CD4-positive, alpha-beta T cell (primary cell): ENCODE data around the gene OFD1. TPM values are rescaled to one million over a fixed set of nuclear protein-coding genes. Genes with fewer than 3 reads are reported as not detected.

Experiments used
- ATAC-seq: fragments of 200-7000 bp; cut with Tn5 transposase; one replicate; pipeline ENCODE4 v1.10.0; 2022; ENCODE audit warnings: mild to moderate bottlenecking; ENCODE audit not compliant: poor library complexity
- CTCF ChIA-PET: fragments of 350-600 bp; sonication (Branson Sonifier 250); formaldehyde crosslinking; loops from one replicate; lab custom pipeline; 2021; ENCODE audit warnings: antibody characterized with exemption, inconsistent platforms; lab: Charles Lee
- POLR2A ChIA-PET: fragments of 350-600 bp; sonication (Branson Sonifier 250); formaldehyde crosslinking; loops from one replicate; lab custom pipeline; 2021; ENCODE audit warnings: antibody characterized with exemption, inconsistent platforms; lab: Charles Lee
- DNase-seq, 14 experiments: peaks; one replicate each; pipeline ENCODE4 v3.0.0-alpha.2; 2013 to 2020; ENCODE audit warnings: mixed read lengths in 2 of 14
- H3K27ac ChIP-seq, 2 donors: one replicate each; pipeline versions ENCODE4 v1.5.1 to v1.7.0; 2013; ENCODE audit warnings: low read length in 2 of 2, low read depth in 1 of 2, mild to moderate bottlenecking in 1 of 2
- H3K27me3 ChIP-seq, 2 experiments: 1 replicate in 1 of 2; 2 replicates in 1 of 2; pipeline versions ENCODE4 v1.6.1 to v1.7.0; 2013; ENCODE audit warnings: low read length in 2 of 2, control low read depth in 1 of 2, mild to moderate bottlenecking in 1 of 2, moderate library complexity in 1 of 2; ENCODE audit not compliant: insufficient read depth in 2 of 2, control insufficient read depth in 1 of 2
- H3K36me3 ChIP-seq: one replicate; pipeline ENCODE4 v1.6.1; 2013; ENCODE audit warnings: low read length, control low read depth; ENCODE audit not compliant: insufficient read depth
- H3K4me1 ChIP-seq: one replicate; pipeline ENCODE4 v1.6.1; 2013; ENCODE audit warnings: low read length, control low read depth; ENCODE audit not compliant: insufficient read depth
- H3K4me3 ChIP-seq: one replicate; pipeline ENCODE4 v1.5.1; 2013; ENCODE audit warnings: mild to moderate bottlenecking, low read length, moderate library complexity
- H3K9me3 ChIP-seq, 2 experiments: 1 replicate in 1 of 2; 2 replicates in 1 of 2; pipeline versions ENCODE4 v1.6.1 to v1.7.0; 2013; ENCODE audit warnings: low read length in 2 of 2, mild to moderate bottlenecking in 2 of 2, control low read depth in 1 of 2, moderate library complexity in 1 of 2; ENCODE audit not compliant: control insufficient read depth in 1 of 2, insufficient read depth in 1 of 2
- H3K27ac Mint-ChIP-seq: one replicate; pipeline ENCODE4 v1.8.0; 2020; ENCODE audit warnings: mixed read lengths
- H3K27me3 Mint-ChIP-seq: one replicate; pipeline ENCODE4 v1.8.0; 2021; ENCODE audit warnings: mixed read lengths
- H3K36me3 Mint-ChIP-seq: one replicate; pipeline ENCODE4 v1.8.0; 2021; ENCODE audit warnings: low read depth, mixed read lengths
- H3K4me1 Mint-ChIP-seq: one replicate; pipeline ENCODE4 v1.8.0; 2021; ENCODE audit warnings: low read depth, mixed read lengths
- H3K4me3 Mint-ChIP-seq: one replicate; pipeline ENCODE4 v1.8.0; 2020; ENCODE audit warnings: mild to moderate bottlenecking, mixed read lengths
- H3K9me3 Mint-ChIP-seq: one replicate; pipeline ENCODE4 v1.8.0; 2020; ENCODE audit warnings: mixed read lengths
- intact Hi-C, 2 experiments: fragments of 100-400 bp; cut with DNase I in 1 of 2; cut with micrococcal nuclease in 1 of 2; formaldehyde crosslinking; loops; one replicate each; pipeline versions ENCODE4 v1.15.1 to v1.9.0; 2023 to 2025; cut with DNase I, micrococcal nuclease
- total RNA-seq, 174 experiments: library from RNA in 2 of 174; stranded (reverse) in 2 of 174; gene quantifications; one replicate each; pipeline ENCODE4 v1.2.3 and lab custom pipeline; 2021 to 2026
- TF ChIP-seq, protein P1 (sequence below): fragments of 200-600 bp; IDR thresholded peaks from one replicate; pipeline ENCODE4 v1.8.0; 2022; ENCODE audit warnings: antibody characterized with exemption, mild to moderate bottlenecking

The OFD1 gene
- total RNA-seq, 2 experiments from 2014 or later = 59.1 to 60.0 TPM

GRCh38 chrX:13716905-13717304 lies 17.6 kb upstream of the OFD1 start:
- Histone ChIP-seq H3K4me1 (peaks cover 28% of the 10 kb centered on the region), H3K27ac (peak overlapping the region in 1 of 2 donors; percentile 29), H3K4me3 (no peak overlapping the region), H3K9me3 (no peaks in the 10 kb centered on the region), H3K27me3 (no peaks in the 10 kb centered on the region), H3K36me3 (peaks cover 41% of the 10 kb centered on the region)
- Mint-ChIP-seq H3K27me3 (no peaks in the 10 kb centered on the region), H3K36me3 (peaks cover 69% of the 10 kb centered on the region), H3K4me1 (peaks cover 42% of the 10 kb centered on the region), H3K4me3 (no peak overlapping the region), H3K27ac (peak overlapping the region; percentile 85), H3K9me3 (no peaks in the 10 kb centered on the region)
- ATAC-seq (peak; percentile 86), DNase-seq (peak in 13 of 14 experiments; percentile 20 to 82 (median 42))
- intact Hi-C loops = no loop called here
- POLR2A ChIA-PET = interaction anchor here (1.1 to 9.0 kb wide), 2 partner anchors 9 to 17 kb away, joined by 5 to 105 read pairs; partner anchors contain the start of genes OFD1 and TRAPPC2
- TF ChIP-seq, protein P1, sequence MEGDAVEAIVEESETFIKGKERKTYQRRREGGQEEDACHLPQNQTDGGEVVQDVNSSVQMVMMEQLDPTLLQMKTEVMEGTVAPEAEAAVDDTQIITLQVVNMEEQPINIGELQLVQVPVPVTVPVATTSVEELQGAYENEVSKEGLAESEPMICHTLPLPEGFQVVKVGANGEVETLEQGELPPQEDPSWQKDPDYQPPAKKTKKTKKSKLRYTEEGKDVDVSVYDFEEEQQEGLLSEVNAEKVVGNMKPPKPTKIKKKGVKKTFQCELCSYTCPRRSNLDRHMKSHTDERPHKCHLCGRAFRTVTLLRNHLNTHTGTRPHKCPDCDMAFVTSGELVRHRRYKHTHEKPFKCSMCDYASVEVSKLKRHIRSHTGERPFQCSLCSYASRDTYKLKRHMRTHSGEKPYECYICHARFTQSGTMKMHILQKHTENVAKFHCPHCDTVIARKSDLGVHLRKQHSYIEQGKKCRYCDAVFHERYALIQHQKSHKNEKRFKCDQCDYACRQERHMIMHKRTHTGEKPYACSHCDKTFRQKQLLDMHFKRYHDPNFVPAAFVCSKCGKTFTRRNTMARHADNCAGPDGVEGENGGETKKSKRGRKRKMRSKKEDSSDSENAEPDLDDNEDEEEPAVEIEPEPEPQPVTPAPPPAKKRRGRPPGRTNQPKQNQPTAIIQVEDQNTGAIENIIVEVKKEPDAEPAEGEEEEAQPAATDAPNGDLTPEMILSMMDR = no peak
- CTCF ChIA-PET = no interaction called here

- intact Hi-C loops = no loop called here
- H3K27me3 Mint-ChIP-seq = no peaks in the 10 kb centered on the region
These were observed 16.7 kb upstream of the OFD1 start for GRCh38 chrX:13717700-13718472.

GRCh38 chrX:13719192-13719856 lies 15.2 kb upstream of the OFD1 start:
- peaks cover 57% of the 10 kb centered on the region for H3K4me1 Mint-ChIP-seq
- Histone ChIP-seq H3K9me3 (no peaks in the 10 kb centered on the region), H3K4me1 (peaks cover 32% of the 10 kb centered on the region), H3K27ac (no peak overlapping the region), H3K27me3 (no peaks in the 10 kb centered on the region), H3K36me3 (peaks cover 27% of the 10 kb centered on the region), H3K4me3 (no peak overlapping the region)
- peaks cover 74% of the 10 kb centered on the region for H3K36me3 Mint-ChIP-seq
- CTCF ChIA-PET = no interaction called here
- H3K4me3 Mint-ChIP-seq = peak overlapping the region; percentile 4
- H3K9me3 Mint-ChIP-seq = no peaks in the 10 kb centered on the region
- H3K27me3 Mint-ChIP-seq = no peaks in the 10 kb centered on the region
- TF ChIP-seq, protein P1 = no peak
- peak in 4 of 14 experiments; percentile 7 to 71 (median 31) for DNase-seq
- ATAC-seq = peak; percentile 29
- peak overlapping the region; percentile 86 for H3K27ac Mint-ChIP-seq
- POLR2A ChIA-PET = interaction anchor here (1.8 to 9.0 kb wide), 2 partner anchors 15 to 31 kb away, joined by 7 to 105 read pairs; partner anchors contain the start of genes OFD1, RAB9A and TRAPPC2
- intact Hi-C loops = no loop called here

More at GRCh38 chrX:13717700-13718472, 16.7 kb upstream of the OFD1 start:
- Histone ChIP-seq H3K27me3 (no peaks in the 10 kb centered on the region), H3K27ac (no peak overlapping the region), H3K36me3 (peaks cover 34% of the 10 kb centered on the region), H3K4me3 (no peak overlapping the region), H3K9me3 (no peaks in the 10 kb centered on the region), H3K4me1 (peaks cover 32% of the 10 kb centered on the region)
- Mint-ChIP-seq H3K27ac (peak overlapping the region; percentile 85), H3K4me3 (no peak overlapping the region), H3K4me1 (peaks cover 47% of the 10 kb centered on the region), H3K9me3 (no peaks in the 10 kb centered on the region), H3K36me3 (peaks cover 65% of the 10 kb centered on the region)
- TF ChIP-seq, protein P1 = no peak
- ChIA-PET POLR2A (interaction anchor here (9.0 kb wide), 1 partner anchor 16 kb away, joined by 105 read pairs; the partner anchor contains the start of genes OFD1 and TRAPPC2), CTCF (no interaction called here)
- DNase-seq (no peak), ATAC-seq (no peak)
